GM18498 (cell line): ENCODE measurements around the gene TSGA10.
"Not testable (repeated sequence)": the region's sequence is repeated elsewhere in the genome, so short reads cannot be mapped to it uniquely, and the experiment has no call there.

ENCODE experiments used
- ATAC-seq: cut with Tn5 transposase; IDR thresholded peaks from one replicate; pipeline ENCODE4 v1.9.1; 2021; ENCODE audit warnings: mild to moderate bottlenecking, moderate library complexity; ENCODE audit not compliant: unreplicated experiment

Gene TSGA10

DNA sequence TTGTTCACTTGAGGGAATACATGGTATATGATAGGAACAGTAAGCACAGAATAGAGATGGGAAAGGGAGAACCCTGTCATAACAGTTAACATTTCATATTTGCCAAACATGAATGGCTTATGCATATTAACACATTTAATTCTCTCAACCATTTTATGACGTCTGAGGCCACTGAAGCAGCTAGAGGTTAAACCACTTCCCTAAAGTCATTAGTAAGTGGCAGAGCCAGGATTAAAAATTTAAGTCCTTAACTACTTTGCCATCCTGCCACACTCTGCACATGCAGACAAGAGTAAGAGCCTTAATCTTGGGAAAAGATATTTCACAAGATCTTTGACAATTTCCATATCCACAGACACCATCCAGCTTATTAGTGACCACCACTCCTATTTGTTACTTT, 2.1 kb upstream of the TSGA10 start:
- ATAC-seq = no peak

DNA sequence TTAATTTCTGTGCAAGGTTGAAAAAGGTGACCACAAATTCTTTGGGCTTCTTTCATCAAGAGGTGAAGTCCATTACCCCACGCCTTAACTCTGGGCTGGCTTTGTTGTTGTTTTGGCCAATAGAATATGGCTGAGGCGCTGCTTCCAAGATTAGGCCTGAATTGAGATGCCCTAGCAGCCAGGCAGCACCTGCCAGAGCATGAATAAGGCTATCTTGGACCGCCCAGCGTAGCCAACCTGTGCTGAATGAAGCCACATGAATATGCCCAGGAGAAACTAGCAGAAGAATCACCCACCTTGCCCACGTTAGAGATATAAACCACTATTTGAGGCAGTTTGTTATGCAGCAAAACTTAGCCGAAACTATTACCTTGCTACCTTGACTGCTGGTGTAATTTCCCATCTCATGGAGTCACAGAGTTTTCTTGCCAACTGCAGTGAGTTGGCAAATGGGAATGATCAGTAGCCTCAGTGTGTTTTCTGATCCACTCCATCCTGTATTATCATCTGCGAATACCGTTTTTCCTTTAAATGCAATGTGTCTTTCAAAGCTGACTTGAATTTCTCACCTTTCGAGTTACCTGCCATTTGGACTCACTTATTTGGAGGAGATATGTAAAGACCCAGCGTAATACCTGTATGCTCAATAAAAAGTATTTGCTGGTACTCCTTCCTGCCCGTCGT, 679 bp downstream of the TSGA10 start:
- no peak for ATAC-seq

- ATAC-seq = no peak
These were observed 2.4 kb downstream of the TSGA10 start for GRCh38 chr2:99152199-99152895.

GRCh38 chr2:99150706-99151105, 4.0 kb downstream of the TSGA10 start:
- ATAC-seq = no peak

- ATAC-seq = peak; percentile 94
These were observed 13.3 kb downstream of the TSGA10 start, which contains the start of gene C2orf15 for GRCh38 chr2:99141110-99142108. C2orf15 (plus strand) TSS chr2:99141707; CDS start chr2:99150559, 8,852 bp downstream.

- ATAC-seq = peak; percentile 38
These were observed 14.0 kb downstream of the TSGA10 start for GRCh38 chr2:99140860-99141109.

DNA sequence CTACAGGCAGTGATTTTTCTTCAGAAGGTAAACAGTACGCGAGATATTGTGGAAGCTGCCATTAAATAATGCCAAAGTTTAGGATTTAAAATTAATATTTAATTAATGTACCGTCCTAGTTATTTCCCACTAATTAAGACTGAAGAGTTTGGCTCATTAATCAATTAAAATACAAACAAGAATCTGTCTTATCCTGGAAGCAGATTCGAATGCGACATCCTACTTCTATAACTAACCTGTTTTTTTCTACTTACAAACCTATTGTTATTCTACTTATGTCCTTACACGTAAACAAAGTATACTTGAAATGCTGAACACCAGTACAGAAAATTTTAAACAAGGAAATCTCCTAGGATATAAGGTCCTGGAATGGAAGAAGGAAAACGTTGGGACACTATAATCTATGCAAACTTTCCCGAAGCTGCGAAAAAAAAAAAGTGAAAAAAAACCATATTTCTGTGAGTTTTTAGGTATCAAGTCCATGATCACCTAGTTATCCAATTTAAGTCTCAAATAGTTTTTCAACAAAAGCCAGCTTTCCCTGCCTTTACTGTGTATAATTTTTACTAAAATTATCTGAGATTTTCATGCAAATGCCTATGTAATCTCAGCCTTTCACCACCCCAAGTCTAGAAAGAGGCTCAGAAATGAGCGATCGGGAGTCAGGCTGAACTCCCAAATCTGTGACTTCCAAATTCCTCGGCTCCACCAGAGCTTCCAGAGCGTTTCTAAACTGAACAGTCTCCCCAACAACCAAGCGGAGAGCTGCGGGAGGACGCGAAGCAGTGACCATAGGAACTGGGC, 14.5 kb downstream of the TSGA10 start:
- no peak for ATAC-seq

GRCh38 chr2:99139003-99139402, 15.7 kb downstream of the TSGA10 start:
- no peak for ATAC-seq

GRCh38 chr2:99135044-99135556, 19.6 kb downstream of the TSGA10 start:
- ATAC-seq = not testable (repeated sequence)

DNA sequence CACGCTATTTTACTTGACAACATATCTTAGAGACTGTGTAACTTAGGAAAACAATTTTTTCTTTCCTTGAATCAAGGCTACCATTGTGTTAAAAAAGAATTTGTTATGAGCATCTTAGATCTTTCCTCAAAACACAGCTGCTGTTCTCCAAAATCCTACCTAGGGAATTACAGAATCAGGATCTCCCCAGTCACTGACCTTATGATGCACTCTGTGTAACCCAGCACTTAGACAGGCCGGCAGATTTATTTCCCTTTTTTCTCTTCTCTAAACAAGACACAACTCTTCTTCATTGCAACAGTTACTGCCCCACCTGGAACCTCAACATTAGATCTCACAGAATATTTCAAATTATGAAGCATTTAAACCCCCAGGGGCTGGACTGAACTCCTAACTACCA, 26.8 kb downstream of the TSGA10 start:
- no peak for ATAC-seq

DNA sequence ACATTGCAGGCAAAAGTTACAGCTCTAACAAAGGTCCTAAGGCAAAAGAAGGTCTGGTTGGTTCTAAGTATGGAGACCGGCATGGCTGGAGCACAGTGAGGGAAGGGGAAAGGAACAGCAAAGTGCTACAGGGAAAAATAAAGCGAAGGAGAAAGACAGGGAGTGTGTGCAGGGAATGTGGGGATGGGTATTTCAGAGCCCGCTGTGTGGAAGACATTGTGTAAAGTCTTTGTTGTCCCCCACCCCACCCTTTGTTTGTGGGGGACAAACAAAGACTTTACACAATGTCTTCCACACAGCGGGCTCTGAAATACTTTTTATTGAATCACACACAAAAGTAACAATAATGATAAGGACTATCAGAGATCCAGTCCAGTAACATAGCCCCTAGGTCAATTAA, 42.1 kb downstream of the TSGA10 start:
- no peak for ATAC-seq

DNA sequence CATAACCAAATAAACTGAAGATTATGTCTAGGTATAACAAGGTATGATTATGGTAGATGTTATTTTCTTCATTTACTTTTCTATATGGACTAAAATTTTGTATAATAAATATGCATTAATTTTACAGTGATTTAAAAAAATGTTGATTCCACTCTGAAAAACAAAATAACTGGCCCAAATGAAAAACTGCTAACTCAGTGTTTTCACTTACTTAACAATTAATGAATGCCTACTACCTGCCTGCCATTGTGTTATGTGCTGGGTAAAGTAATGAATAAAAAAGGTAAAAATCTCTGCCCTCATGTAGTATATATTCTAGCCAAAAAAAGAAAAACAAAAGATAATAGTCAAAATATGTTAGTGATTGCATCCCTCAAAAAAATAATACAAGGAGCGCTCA, 42.8 kb downstream of the TSGA10 start:
- ATAC-seq = no peak

DNA sequence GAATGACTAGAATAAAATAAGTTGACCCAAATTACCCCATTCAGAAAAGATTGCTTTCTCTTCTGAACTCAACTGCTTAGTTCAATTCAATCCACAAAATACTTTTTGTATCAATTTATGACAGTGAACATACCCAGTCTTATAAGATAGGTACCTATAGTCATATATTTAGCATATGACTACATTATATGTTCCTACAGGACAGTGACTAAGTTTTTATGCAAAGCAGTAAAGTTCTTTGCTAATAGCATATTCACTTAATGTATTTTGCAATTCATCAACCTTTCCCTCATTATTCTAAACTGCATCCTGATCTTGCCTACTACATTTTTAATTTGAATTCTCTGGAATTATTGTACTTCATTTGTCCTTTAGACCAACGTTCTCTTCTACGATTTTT, 43.5 kb downstream of the TSGA10 start:
- no peak for ATAC-seq

DNA sequence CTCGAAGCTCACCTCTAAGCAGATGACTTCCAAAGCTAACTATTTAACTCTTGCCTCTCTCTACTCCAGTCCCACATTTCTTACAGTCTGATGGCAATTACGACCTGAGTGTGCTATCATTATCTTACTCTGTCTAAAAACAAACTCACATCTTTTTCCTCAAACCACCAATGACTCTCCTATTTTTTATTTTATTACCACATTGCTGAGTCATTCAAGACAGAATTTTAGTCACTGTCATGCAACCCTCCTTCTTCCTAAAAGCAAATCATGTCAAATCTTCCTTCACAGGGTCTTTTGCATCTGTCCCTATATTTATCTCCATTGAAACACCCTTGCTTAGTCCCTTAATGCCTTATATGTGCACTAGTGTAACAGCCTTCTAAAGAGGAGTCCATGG, 47.8 kb downstream of the TSGA10 start:
- ATAC-seq = no peak

- no peak for ATAC-seq
These were observed 50.7 kb downstream of the TSGA10 start for GRCh38 chr2:99104006-99104405.

GRCh38 chr2:99101697-99102096, 53.0 kb downstream of the TSGA10 start:
- ATAC-seq = no peak

GRCh38 chr2:99096728-99097127, 58.0 kb downstream of the TSGA10 start:
- ATAC-seq = no peak

- peak; percentile 73 for ATAC-seq
These were observed 66.7 kb downstream of the TSGA10 start for GRCh38 chr2:99088017-99088416.

DNA sequence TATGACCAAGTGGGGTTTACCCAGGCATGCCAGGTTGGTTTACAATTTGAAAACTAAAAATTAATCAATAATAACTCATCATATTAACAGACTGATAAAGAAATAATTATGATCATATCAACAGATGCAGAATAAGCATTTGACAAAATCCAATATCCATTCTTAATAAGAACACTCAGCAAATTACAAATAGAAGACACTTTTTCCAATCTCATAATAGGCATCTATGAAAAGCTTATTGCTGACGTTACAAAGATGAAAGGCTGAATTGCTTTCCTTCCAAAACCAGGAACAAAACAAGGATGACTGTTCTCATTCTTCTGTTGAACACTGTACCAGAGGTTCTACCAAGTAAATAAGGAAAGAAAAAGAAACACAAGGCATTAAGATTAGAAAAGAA, 68.4 kb downstream of the TSGA10 start:
- no peak for ATAC-seq

DNA sequence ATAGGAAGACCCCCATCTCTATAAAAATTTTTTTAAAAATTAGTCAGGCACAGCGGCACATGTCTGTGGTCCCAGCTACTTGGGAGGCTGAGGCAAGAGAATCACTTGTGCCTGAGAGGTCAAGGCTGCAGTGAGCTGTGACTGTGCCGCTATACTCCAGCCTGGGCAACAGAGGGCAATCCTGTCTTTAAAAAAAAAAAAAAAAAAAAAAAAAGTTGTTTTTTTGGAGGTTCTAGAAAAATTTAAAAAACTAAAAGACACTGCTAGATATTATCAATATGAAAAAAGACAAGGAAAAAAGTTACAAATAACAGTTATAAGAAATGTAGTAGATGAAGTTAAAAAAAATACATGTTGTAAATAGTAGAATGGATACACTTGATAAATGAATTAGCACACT, 69.3 kb downstream of the TSGA10 start:
- ATAC-seq = no peak

DNA sequence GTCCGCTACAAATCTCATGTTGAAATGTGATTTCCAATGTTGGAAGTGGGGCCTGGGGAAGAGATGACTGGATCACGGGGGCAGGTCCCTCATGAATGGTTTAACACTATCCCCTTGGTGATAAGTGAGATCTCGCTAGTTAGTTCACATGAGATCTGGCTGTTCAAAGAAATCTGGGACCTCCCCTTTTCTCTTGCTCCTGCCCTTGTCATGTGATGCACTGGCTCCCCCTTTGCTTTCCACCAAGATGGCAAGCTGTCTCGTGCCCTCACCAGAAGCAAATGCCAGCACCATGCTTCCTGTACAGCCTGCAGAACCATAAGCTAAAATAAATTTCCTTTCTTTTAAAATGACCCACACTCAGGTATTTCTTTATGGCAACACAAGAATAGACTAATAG, 70.5 kb downstream of the TSGA10 start:
- ATAC-seq = no peak
